GM12878 (cell line): ENCODE results near the gene NGB. TPM values are rescaled to one million over a fixed set of nuclear protein-coding genes. Genes with fewer than 3 reads are reported as not detected.

Source experiments
- ATAC-seq: fragments of 200-7000 bp; cut with Tn5 transposase; 3 replicates; pipeline ENCODE4 v1.9.1; 2020; ENCODE audit warnings: mild to moderate bottlenecking, moderate library complexity
- BruUV-seq: library from RNA; stranded (reverse); fragments of 400-500 nt; replicated peaks from 2 replicates; lab custom pipeline; 2021; lab: Mats Ljungman, UMichigan
- CTCF ChIA-PET: fragments of 300-600 bp; sonication (Branson Sonifier 250); formaldehyde crosslinking; extraction: SDS; loops from one replicate; lab custom pipeline; 2021; ENCODE audit warnings: inconsistent platforms; lab: Yijun Ruan, JAX
- POLR2A ChIA-PET: fragments of 350-600 bp; formaldehyde crosslinking; extraction: SDS; loops from one replicate; lab custom pipeline; 2021; ENCODE audit warnings: inconsistent platforms; lab: Charles Lee
- RAD21 ChIA-PET: fragments of 300-600 bp; sonication (Branson Sonifier 250); formaldehyde crosslinking; loops from one replicate; lab custom pipeline; 2023; ENCODE audit warnings: antibody characterized with exemption; ENCODE audit not compliant: unreplicated experiment; lab: Charles Lee
- SMC1A ChIA-PET: fragments of 300-600 bp; sonication (Branson Sonifier 250); formaldehyde crosslinking; loops from one replicate; lab custom pipeline; 2023; ENCODE audit not compliant: unreplicated experiment, uncharacterized antibody; lab: Charles Lee
- DNase-seq: peaks from one replicate; pipeline ENCODE4 v3.0.0-alpha.2; 2011; ENCODE audit warnings: low read depth, low spot score
- FAIRE-seq: peaks from 3 replicates; lab custom pipeline; 2011; peaks lifted over from hg19 to GRCh38; lab: Jason Lieb, UNC
- H2AFZ ChIP-seq: 2 replicates; pipeline ENCODE4 v1.6.0; 2011; ENCODE audit warnings: low read depth, low read length, control low read depth; ENCODE audit not compliant: control insufficient read depth
- H3K27ac ChIP-seq: 2 replicates; pipeline ENCODE4 v1.5.1; 2011; ENCODE audit warnings: control low read depth; ENCODE audit not compliant: control insufficient read depth, insufficient read depth
- H3K27me3 ChIP-seq, 2 experiments: replicated peaks in 1 of 2; 2 replicates each; pipeline versions ENCODE4 v1.6.0 to v1.6.1; 2011; ENCODE audit warnings: low read length in 1 of 2; ENCODE audit not compliant: control insufficient read depth in 2 of 2, insufficient read depth in 2 of 2
- H3K36me3 ChIP-seq, 2 experiments: 2 replicates each; pipeline ENCODE4 v1.5.1; 2011; ENCODE audit warnings: low read length in 1 of 2; ENCODE audit not compliant: control insufficient read depth in 2 of 2, insufficient read depth in 2 of 2
- H3K4me1 ChIP-seq: 2 replicates; pipeline ENCODE4 v1.6.1; 2011; ENCODE audit warnings: mild to moderate bottlenecking, low read length, moderate library complexity, mixed read lengths; ENCODE audit not compliant: control insufficient read depth, insufficient read depth
- H3K4me2 ChIP-seq: 2 replicates; pipeline ENCODE4 v1.6.0; 2011; ENCODE audit warnings: control low read depth; ENCODE audit not compliant: control insufficient read depth, insufficient read depth
- H3K4me3 ChIP-seq: fragments of 200-600 bp; sonication (generic); 2 replicates; pipeline ENCODE4 v1.5.1; 2016
- H3K79me2 ChIP-seq: 2 replicates; pipeline ENCODE4 v1.6.0; 2011; ENCODE audit warnings: low read length; ENCODE audit not compliant: control insufficient read depth, insufficient read depth
- H3K9ac ChIP-seq: 2 replicates; pipeline ENCODE4 v1.8.0; 2011; ENCODE audit warnings: low read length, control low read depth, mixed read lengths; ENCODE audit not compliant: control insufficient read depth, insufficient read depth
- H3K9me3 ChIP-seq: replicated peaks from 3 replicates; pipeline ENCODE4 v1.5.1; 2011; ENCODE audit warnings: mild to moderate bottlenecking, low read length; ENCODE audit not compliant: control insufficient read depth, insufficient read depth
- H4K20me1 ChIP-seq: 2 replicates; pipeline ENCODE4 v1.6.0; 2011; ENCODE audit not compliant: control insufficient read depth, insufficient read depth
- CBFB ChIP-seq: IDR thresholded peaks from 2 replicates; pipeline ENCODE4 v1.6.1; 2016; ENCODE audit warnings: antibody characterized with exemption, low read depth
- ETV6 ChIP-seq, 2 experiments: fragments of 450-650 bp in 1 of 2; IDR thresholded peaks in 1 of 2; conservative IDR thresholded peaks in 1 of 2; 2 replicates each; pipeline ENCODE4 v1.6.1; 2014; ENCODE audit warnings: antibody characterized with exemption in 1 of 2, borderline replicate concordance in 1 of 2, low read depth in 1 of 2, mild to moderate bottlenecking in 1 of 2, moderate library complexity in 1 of 2
- HDAC2 ChIP-seq: fragments of 200-600 bp; sonication (generic); IDR thresholded peaks from 2 replicates; pipeline ENCODE4 v1.6.1; 2017
- HDGF ChIP-seq: fragments of 450-650 bp; IDR thresholded peaks from 2 replicates; pipeline ENCODE4 v1.6.1; 2016; ENCODE audit warnings: antibody characterized with exemption
- MTA2 ChIP-seq: fragments of 450-650 bp; IDR thresholded peaks from 2 replicates; pipeline ENCODE4 v1.6.1; 2016; ENCODE audit warnings: low read depth, mild to moderate bottlenecking, moderate library complexity
- NFIC ChIP-seq: IDR thresholded peaks from 2 replicates; pipeline ENCODE4 v1.6.1; 2012; ENCODE audit warnings: low read depth, mild to moderate bottlenecking, inconsistent platforms, low read length, moderate library complexity
- PKNOX1 ChIP-seq: fragments of 450-650 bp; IDR thresholded peaks from 2 replicates; pipeline ENCODE4 v1.6.1; 2016; ENCODE audit warnings: mild to moderate bottlenecking
- RFX5 ChIP-seq: IDR thresholded peaks from 2 replicates; pipeline ENCODE4 v1.6.1; 2011; ENCODE audit warnings: low read depth, low read length, improper control_type of control experiment
- SRF ChIP-seq, 2 experiments: IDR thresholded peaks; 2 replicates each; pipeline ENCODE4 v1.6.1; 2011; ENCODE audit warnings: low read depth in 2 of 2, low read length in 2 of 2, mild to moderate bottlenecking in 1 of 2, moderate library complexity in 1 of 2
- STAT1 ChIP-seq: fragments of 450-650 bp; conservative IDR thresholded peaks from 2 replicates; pipeline ENCODE4 v1.6.1; 2014; ENCODE audit warnings: antibody characterized with exemption, mild to moderate bottlenecking
- TARDBP ChIP-seq: IDR thresholded peaks from 2 replicates; pipeline ENCODE4 v1.6.1; 2016; ENCODE audit warnings: borderline replicate concordance
- TCF12 ChIP-seq: IDR thresholded peaks from 2 replicates; pipeline ENCODE4 v1.6.1; 2011; ENCODE audit warnings: low read depth, mild to moderate bottlenecking, low read length
- WRNIP1 ChIP-seq: IDR thresholded peaks from 2 replicates; pipeline ENCODE4 v1.6.1; 2011; ENCODE audit warnings: low read depth, low read length, improper control_type of control experiment, borderline replicate concordance
- ZNF622 ChIP-seq: fragments of 450-650 bp; IDR thresholded peaks from 2 replicates; pipeline ENCODE4 v1.6.1; 2017; ENCODE audit warnings: mild to moderate bottlenecking, inconsistent platforms
- WGBS: methylation state at CpG from one replicate; pipeline ENCODE4 v1.1.6; 2016; ENCODE audit warnings: low lambda C conversion rate; ENCODE audit not compliant: insufficient replicate concordance, insufficient coverage; ENCODE audit errors: missing lambda C conversion rate; 5-methylcytosine and 5-hydroxymethylcytosine counted together
- in situ Hi-C: fragments of 300-500 bp; cut with MboI; formaldehyde crosslinking; loops from 9 replicates; pipeline ENCODE4 v1.14.3; 2018; ENCODE audit warnings: mixed read lengths
- intact Hi-C: fragments of 100-400 bp; cut with micrococcal nuclease; formaldehyde crosslinking; loops from one replicate; pipeline ENCODE4 v1.14.2; 2022; ENCODE audit not compliant: unreplicated experiment
- polyA plus RNA-seq, 11 experiments: library from polyadenylated mRNA; depleted of rRNA in 4 of 11; unstranded in 6 of 11; stranded (reverse) in 5 of 11; fragments of >200 nt; fragmentation: Nextera tagmentation in 4 of 11; fragmentation: Illumina TruSeq in 1 of 11; extraction: Ambion mirVana in 4 of 11; extraction: Trizol in 1 of 11; gene quantifications; 1 replicate in 1 of 11; 2 replicates in 10 of 11; pipeline versions ENCODE4 v1.2.1 to v1.2.3, GENCODE V29; 2011 to 2016; ENCODE audit warnings: inconsistent platforms in 2 of 11, missing spikeins in 2 of 11, low read depth in 1 of 11
- total RNA-seq, 4 experiments: library from RNA; depleted of rRNA in 3 of 4; stranded (reverse); fragments of >200 nt in 3 of 4; fragmentation: Illumina TruSeq in 1 of 4; extraction: Trizol in 1 of 4; gene quantifications; 2 replicates each; pipeline versions ENCODE4 v1.2.1 to v1.2.3, GENCODE V29; 2013 to 2021
- TF ChIP-seq, protein P1 (sequence below): IDR thresholded peaks from 2 replicates; pipeline ENCODE4 v1.6.1; 2012; ENCODE audit warnings: low read depth, low read length, improper control_type of control experiment

The NGB gene
- total and polyA plus RNA-seq, 10 of the 15 experiments (the other 5 are each of a cell fraction or from before 2014, with no cell fraction given), result 0.19 TPM; not detected in 9

DNA sequence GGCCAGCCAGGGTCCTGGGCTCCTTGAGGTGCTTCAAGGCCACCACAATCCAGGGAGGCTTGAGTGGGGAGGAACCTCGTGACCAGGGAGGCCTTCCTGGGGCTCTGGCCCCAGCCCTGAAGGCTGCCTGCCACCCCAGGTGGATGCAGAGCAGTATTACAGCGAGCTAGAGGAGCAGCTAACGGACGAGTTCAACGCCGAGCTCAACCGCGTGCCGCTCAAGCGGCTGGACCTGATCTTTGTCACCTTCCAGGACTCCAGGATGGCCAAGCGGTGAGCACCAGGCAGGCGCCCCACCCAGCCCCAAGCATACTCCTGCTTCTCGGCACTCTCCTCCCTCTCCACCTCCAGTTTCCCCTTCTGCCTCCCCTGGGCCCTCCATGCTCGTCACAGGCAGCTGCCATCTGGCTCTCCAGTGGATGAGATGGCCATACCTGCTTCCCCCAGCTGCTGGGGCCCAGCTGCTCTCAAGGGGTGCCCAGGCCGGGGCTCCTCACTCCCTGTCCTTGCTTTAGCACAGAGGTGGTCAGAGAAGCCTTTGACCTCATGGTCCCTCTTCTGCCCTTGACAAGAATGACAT lies 30.6 kb downstream of the NGB start:
- ChIA-PET CTCF (interaction anchor here (0.8 to 2.1 kb wide), 2 partner anchors 10 to 75 kb away, joined by 3 to 12 read pairs; no protein-coding TSS in a partner anchor), RAD21 (no interaction called here), POLR2A (no interaction called here), SMC1A (no interaction called here)
- Histone ChIP-seq H3K4me3 (no peak overlapping the region), H3K4me1 (no peaks in the 10 kb centered on the region), H3K27ac (no peak overlapping the region), H3K4me2 (no peak overlapping the region), H4K20me1 (no peaks in the 10 kb centered on the region), H3K79me2 (no peaks in the 10 kb centered on the region), H3K9ac (no peak overlapping the region), H3K27me3 (peaks cover 0 to 1% of the 10 kb centered on the region in 2 experiments; a peak in 2 of 4 replicates), H3K36me3 (no peaks in the 10 kb centered on the region), H2AFZ (no peak overlapping the region), H3K9me3 (no peaks in the 10 kb centered on the region)
- 54% methylated on average over 15 of the region's 15 CpGs for WGBS
- BruUV-seq, result no TSS peak
- TF ChIP-seq TARDBP, result no peak
- TF ChIP-seq STAT1, result no peak
- TF ChIP-seq MTA2, result no peak
- TF ChIP-seq PKNOX1, result no peak
- no peak for TF ChIP-seq ZNF622
- TF ChIP-seq HDGF, result no peak
- no peak for TF ChIP-seq CBFB
- TF ChIP-seq TCF12, result no peak
- TF ChIP-seq WRNIP1, result no peak
- no peak for TF ChIP-seq RFX5
- no peak for TF ChIP-seq NFIC
- TF ChIP-seq, protein P1, sequence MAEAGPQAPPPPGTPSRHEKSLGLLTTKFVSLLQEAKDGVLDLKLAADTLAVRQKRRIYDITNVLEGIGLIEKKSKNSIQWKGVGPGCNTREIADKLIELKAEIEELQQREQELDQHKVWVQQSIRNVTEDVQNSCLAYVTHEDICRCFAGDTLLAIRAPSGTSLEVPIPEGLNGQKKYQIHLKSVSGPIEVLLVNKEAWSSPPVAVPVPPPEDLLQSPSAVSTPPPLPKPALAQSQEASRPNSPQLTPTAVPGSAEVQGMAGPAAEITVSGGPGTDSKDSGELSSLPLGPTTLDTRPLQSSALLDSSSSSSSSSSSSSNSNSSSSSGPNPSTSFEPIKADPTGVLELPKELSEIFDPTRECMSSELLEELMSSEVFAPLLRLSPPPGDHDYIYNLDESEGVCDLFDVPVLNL, result no peak
- no peak for TF ChIP-seq ETV6 (conservative IDR thresholded peaks at IDR 0.05 in 1 of 2, IDR thresholded peaks at IDR 0.05 in 1 of 2; ENCODE audit: borderline replicate concordance in 1 of 2, low read depth in 1 of 2)
- no peak for TF ChIP-seq SRF (IDR thresholded peaks at IDR 0.05; ENCODE audit: low read depth in 2 of 2, low read length in 2 of 2)
- TF ChIP-seq HDAC2, result no peak
- ATAC-seq, result no peak
- intact Hi-C loops, result no loop called here
- FAIRE-seq, result no peak
- in situ Hi-C loops, result no loop called here
- no peak for DNase-seq
